Measurements from ENCODE around the gene CCDC127. TPM values are rescaled to one million over a fixed set of nuclear protein-coding genes. Genes with fewer than 3 reads are reported as not detected.

CCDC127 gene
- total and polyA plus RNA-seq, 4 donors: 1.1 to 2.6 (median 2.1) TPM

DNA sequence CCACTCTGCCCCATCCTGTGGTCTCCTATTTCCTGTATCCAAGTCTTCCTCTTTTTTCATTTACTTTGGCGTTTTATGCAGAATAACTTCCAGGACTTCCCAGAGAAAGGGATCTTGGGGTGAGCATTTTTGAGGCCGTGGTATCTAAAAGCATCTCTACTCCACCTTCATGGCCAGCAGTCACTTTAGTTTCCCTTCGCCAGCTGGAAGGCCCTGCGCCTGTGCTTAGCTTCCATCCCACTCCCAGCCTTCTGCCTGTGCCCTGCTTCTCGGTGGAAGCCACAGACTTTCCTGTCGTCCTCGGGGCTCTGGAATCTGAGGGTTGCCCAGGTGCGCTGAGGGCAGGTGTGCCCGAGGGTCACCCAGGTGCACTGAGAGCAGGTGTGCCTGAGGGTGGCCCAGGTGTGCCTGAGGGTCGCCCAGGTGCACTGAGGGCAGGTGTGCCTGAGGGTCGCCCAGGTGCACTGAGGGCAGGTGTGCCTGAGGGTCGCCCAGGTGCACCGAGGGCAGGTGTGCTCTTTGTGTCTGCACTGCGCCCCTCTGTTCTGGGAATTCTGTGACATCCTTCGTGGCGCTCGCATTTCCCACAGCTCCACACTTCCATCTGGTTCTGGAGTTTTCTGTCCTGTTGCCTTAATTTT is 59.0 kb downstream of the CCDC127 start:
- DNase-seq (ENCODE audit: low spot score): no peak

More for the DNA sequence above, 59.0 kb downstream of the CCDC127 start:
- no peak for TF ChIP-seq YY1 (IDR thresholded peaks at IDR 0.05)
- no peak for TF ChIP-seq TAF1 (conservative IDR thresholded peaks at IDR 0.05)
- TF ChIP-seq, protein P1, sequence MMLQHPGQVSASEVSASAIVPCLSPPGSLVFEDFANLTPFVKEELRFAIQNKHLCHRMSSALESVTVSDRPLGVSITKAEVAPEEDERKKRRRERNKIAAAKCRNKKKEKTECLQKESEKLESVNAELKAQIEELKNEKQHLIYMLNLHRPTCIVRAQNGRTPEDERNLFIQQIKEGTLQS (IDR thresholded peaks at IDR 0.05): no peak
- TF ChIP-seq JUND (IDR thresholded peaks at IDR 0.05): no peak
- TF ChIP-seq, protein P2, sequence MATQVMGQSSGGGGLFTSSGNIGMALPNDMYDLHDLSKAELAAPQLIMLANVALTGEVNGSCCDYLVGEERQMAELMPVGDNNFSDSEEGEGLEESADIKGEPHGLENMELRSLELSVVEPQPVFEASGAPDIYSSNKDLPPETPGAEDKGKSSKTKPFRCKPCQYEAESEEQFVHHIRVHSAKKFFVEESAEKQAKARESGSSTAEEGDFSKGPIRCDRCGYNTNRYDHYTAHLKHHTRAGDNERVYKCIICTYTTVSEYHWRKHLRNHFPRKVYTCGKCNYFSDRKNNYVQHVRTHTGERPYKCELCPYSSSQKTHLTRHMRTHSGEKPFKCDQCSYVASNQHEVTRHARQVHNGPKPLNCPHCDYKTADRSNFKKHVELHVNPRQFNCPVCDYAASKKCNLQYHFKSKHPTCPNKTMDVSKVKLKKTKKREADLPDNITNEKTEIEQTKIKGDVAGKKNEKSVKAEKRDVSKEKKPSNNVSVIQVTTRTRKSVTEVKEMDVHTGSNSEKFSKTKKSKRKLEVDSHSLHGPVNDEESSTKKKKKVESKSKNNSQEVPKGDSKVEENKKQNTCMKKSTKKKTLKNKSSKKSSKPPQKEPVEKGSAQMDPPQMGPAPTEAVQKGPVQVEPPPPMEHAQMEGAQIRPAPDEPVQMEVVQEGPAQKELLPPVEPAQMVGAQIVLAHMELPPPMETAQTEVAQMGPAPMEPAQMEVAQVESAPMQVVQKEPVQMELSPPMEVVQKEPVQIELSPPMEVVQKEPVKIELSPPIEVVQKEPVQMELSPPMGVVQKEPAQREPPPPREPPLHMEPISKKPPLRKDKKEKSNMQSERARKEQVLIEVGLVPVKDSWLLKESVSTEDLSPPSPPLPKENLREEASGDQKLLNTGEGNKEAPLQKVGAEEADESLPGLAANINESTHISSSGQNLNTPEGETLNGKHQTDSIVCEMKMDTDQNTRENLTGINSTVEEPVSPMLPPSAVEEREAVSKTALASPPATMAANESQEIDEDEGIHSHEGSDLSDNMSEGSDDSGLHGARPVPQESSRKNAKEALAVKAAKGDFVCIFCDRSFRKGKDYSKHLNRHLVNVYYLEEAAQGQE (IDR thresholded peaks at IDR 0.05): no peak
- TF ChIP-seq HNF4A (conservative IDR thresholded peaks at IDR 0.05): no peak
- no peak for TF ChIP-seq RAD21 (IDR thresholded peaks at IDR 0.05)
- TF ChIP-seq, protein P3, sequence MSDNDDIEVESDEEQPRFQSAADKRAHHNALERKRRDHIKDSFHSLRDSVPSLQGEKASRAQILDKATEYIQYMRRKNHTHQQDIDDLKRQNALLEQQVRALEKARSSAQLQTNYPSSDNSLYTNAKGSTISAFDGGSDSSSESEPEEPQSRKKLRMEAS (IDR thresholded peaks at IDR 0.05): no peak
- no peak for TF ChIP-seq FOXA1 (IDR thresholded peaks at IDR 0.05)
- no peak for TF ChIP-seq FOXA2 (IDR thresholded peaks at IDR 0.05)
- no peak for TF ChIP-seq EGR1 (IDR thresholded peaks at IDR 0.05; ENCODE audit: low read depth in 2 of 2)
- TF ChIP-seq RXRA (IDR thresholded peaks at IDR 0.05): no peak
- TF ChIP-seq, protein P4, sequence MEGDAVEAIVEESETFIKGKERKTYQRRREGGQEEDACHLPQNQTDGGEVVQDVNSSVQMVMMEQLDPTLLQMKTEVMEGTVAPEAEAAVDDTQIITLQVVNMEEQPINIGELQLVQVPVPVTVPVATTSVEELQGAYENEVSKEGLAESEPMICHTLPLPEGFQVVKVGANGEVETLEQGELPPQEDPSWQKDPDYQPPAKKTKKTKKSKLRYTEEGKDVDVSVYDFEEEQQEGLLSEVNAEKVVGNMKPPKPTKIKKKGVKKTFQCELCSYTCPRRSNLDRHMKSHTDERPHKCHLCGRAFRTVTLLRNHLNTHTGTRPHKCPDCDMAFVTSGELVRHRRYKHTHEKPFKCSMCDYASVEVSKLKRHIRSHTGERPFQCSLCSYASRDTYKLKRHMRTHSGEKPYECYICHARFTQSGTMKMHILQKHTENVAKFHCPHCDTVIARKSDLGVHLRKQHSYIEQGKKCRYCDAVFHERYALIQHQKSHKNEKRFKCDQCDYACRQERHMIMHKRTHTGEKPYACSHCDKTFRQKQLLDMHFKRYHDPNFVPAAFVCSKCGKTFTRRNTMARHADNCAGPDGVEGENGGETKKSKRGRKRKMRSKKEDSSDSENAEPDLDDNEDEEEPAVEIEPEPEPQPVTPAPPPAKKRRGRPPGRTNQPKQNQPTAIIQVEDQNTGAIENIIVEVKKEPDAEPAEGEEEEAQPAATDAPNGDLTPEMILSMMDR (IDR thresholded peaks at IDR 0.05; ENCODE audit: low read depth, low read length, missing input control): no peak
- TF ChIP-seq GABPA (IDR thresholded peaks at IDR 0.05 in 1 of 2, conservative IDR thresholded peaks at IDR 0.05 in 1 of 2): no peak
- TF ChIP-seq, protein P5, sequence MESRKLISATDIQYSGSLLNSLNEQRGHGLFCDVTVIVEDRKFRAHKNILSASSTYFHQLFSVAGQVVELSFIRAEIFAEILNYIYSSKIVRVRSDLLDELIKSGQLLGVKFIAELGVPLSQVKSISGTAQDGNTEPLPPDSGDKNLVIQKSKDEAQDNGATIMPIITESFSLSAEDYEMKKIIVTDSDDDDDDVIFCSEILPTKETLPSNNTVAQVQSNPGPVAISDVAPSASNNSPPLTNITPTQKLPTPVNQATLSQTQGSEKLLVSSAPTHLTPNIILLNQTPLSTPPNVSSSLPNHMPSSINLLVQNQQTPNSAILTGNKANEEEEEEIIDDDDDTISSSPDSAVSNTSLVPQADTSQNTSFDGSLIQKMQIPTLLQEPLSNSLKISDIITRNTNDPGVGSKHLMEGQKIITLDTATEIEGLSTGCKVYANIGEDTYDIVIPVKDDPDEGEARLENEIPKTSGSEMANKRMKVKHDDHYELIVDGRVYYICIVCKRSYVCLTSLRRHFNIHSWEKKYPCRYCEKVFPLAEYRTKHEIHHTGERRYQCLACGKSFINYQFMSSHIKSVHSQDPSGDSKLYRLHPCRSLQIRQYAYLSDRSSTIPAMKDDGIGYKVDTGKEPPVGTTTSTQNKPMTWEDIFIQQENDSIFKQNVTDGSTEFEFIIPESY (IDR thresholded peaks at IDR 0.05): no peak
- Histone ChIP-seq H3K27me3 (ENCODE audit: control insufficient read depth in 4 of 4, insufficient read depth in 4 of 4, low read length in 3 of 4) (no peaks in the 10 kb centered on the region), H3K4me3 (ENCODE audit: low read depth in 1 of 3, low read length in 3 of 3) (no peak overlapping the region), H3K4me1 (ENCODE audit: control insufficient read depth in 4 of 4, insufficient read depth in 4 of 4, low read length in 3 of 4) (no peaks in the 10 kb centered on the region), H3K27ac (ENCODE audit: low read depth in 1 of 2, low read length in 2 of 2) (no peak overlapping the region), H3K36me3 (ENCODE audit: control insufficient read depth in 4 of 4, insufficient read depth in 3 of 4, low read depth in 1 of 4, low read length in 3 of 4) (no peaks in the 10 kb centered on the region), H3K9ac (ENCODE audit: low read depth in 1 of 2, low read length in 2 of 2) (no peak overlapping the region), H3K9me3 (ENCODE audit: control insufficient read depth in 4 of 4, low read length in 3 of 4) (no peaks in the 10 kb centered on the region)
- WGBS: 77% methylated on average over 17 of the region's 17 CpGs
